GM12892 (cell line): ENCODE results near the gene TMEM92.

Experiments used
- POLR2A ChIP-seq: IDR thresholded peaks from 2 replicates; pipeline ENCODE4 v1.6.1; 2011; ENCODE audit warnings: low read depth, low read length, control low read depth
- POLR2AphosphoS5 ChIP-seq: IDR thresholded peaks from 2 replicates; pipeline ENCODE4 v1.6.1; 2011; ENCODE audit warnings: low read depth, low read length, control low read depth
- TAF1 ChIP-seq: IDR thresholded peaks from 2 replicates; pipeline ENCODE4 v1.6.1; 2011; ENCODE audit warnings: low read depth, mild to moderate bottlenecking, control low read depth, low read length, borderline replicate concordance

DNA sequence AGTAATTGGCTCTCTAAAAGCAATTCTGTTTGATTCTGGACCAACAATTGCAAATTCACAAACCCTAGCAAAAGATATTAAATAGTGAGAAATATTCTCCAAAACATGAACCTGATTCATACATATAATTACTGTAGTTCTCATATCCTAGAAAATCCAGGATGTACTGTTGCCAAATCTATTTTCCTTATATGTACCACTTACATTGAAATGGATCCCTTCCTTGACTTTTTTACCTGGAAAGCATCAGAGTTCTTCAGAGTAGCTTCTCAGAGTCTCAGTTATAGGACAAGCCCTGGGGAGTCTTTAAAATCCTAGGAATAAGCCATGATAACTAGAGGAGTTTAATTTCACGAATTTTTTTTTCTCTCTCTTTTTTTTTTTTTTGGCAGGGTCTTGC, 16.7 kb downstream of the TMEM92 start:
- TF ChIP-seq POLR2AphosphoS5, result no peak
- TF ChIP-seq POLR2A, result no peak
- no peak for TF ChIP-seq TAF1
